ENCODE results near the gene RIC1. TPM values are rescaled to one million over a fixed set of nuclear protein-coding genes. Genes with fewer than 3 reads are reported as not detected.

The RIC1 gene, protein sequence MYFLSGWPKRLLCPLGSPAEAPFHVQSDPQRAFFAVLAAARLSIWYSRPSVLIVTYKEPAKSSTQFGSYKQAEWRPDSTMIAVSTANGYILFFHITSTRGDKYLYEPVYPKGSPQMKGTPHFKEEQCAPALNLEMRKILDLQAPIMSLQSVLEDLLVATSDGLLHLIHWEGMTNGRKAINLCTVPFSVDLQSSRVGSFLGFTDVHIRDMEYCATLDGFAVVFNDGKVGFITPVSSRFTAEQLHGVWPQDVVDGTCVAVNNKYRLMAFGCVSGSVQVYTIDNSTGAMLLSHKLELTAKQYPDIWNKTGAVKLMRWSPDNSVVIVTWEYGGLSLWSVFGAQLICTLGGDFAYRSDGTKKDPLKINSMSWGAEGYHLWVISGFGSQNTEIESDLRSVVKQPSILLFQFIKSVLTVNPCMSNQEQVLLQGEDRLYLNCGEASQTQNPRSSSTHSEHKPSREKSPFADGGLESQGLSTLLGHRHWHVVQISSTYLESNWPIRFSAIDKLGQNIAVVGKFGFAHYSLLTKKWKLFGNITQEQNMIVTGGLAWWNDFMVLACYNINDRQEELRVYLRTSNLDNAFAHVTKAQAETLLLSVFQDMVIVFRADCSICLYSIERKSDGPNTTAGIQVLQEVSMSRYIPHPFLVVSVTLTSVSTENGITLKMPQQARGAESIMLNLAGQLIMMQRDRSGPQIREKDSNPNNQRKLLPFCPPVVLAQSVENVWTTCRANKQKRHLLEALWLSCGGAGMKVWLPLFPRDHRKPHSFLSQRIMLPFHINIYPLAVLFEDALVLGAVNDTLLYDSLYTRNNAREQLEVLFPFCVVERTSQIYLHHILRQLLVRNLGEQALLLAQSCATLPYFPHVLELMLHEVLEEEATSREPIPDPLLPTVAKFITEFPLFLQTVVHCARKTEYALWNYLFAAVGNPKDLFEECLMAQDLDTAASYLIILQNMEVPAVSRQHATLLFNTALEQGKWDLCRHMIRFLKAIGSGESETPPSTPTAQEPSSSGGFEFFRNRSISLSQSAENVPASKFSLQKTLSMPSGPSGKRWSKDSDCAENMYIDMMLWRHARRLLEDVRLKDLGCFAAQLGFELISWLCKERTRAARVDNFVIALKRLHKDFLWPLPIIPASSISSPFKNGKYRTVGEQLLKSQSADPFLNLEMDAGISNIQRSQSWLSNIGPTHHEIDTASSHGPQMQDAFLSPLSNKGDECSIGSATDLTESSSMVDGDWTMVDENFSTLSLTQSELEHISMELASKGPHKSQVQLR (N-terminal part only)
- total RNA-seq, result 14.7 and 19.0 TPM in 2 replicates

DNA sequence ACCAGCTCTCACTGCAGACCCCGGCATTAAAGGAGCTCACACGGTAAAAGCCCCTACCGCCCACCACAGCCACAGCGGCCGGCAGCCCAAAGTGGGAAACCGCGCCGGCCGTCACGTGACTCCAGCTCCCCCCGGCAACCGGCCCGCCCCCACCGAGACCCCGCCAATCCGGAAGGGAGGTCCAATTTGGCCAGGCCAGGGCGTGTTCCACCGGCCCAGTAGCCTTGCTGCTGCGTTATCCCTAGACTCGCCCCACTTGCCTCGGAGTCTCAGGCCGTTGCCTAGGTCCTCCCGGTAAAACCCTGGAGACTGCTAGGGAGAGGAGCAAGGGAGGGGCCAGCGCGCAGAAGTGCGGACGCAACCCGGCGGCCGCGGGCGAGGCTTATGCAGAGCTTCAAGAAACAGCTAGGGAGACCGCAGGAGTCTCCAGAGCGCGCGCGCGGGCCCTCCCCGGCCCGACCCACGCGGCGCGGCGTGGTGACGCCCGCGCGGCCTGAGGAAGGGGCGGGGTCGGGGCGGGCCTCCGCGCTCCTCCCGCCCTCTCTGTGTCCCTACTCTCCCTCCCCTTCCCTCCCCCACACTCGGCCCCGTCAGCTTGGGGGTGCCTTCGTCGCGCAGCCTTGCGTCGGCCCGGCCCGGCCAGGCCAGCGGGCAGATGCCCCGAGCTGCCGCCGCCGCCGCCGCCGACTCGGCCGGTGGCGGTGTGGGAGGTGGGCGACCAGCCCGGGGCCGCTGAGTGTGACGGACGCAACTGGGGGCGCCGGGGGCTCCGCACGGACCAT is at the start of gene RIC1:
RIC1 (plus strand) TSS at position 578 of the 782 bp plus-strand sequence; CDS start at position 781, 203 bp downstream.

Other genes starting within 250 kb of the RIC1 start
- 56.2 and 69.5 TPM in 2 replicates for gene PLGRKT, start 191.2 kb upstream of the RIC1 start, total RNA-seq
- 3.0 and 4.3 TPM in 2 replicates for gene CD274, start 178.6 kb upstream of the RIC1 start, total RNA-seq
- 9.6 and 11.0 TPM in 2 replicates for gene PDCD1LG2, start 118.6 kb upstream of the RIC1 start, total RNA-seq
- 17.6 and 24.3 TPM in 2 replicates for gene ERMP1, start 204.0 kb downstream of the RIC1 start, total RNA-seq